H54 (cell line): ENCODE results near the gene FASN.

ENCODE experiments used
- DNase-seq: peaks from one replicate; pipeline ENCODE4 v3.0.0; 2011; ENCODE audit warnings: low spot score, mixed read lengths; ENCODE audit not compliant: insufficient read length
- FAIRE-seq: peaks from 3 replicates; lab custom pipeline; 2011; peaks lifted over from hg19 to GRCh38; lab: Jason Lieb, UNC
- POLR2A ChIP-seq: IDR thresholded peaks from 2 replicates; pipeline ENCODE4 v1.6.1; 2011; ENCODE audit warnings: low read depth, mild to moderate bottlenecking, low read length

Gene FASN

DNA sequence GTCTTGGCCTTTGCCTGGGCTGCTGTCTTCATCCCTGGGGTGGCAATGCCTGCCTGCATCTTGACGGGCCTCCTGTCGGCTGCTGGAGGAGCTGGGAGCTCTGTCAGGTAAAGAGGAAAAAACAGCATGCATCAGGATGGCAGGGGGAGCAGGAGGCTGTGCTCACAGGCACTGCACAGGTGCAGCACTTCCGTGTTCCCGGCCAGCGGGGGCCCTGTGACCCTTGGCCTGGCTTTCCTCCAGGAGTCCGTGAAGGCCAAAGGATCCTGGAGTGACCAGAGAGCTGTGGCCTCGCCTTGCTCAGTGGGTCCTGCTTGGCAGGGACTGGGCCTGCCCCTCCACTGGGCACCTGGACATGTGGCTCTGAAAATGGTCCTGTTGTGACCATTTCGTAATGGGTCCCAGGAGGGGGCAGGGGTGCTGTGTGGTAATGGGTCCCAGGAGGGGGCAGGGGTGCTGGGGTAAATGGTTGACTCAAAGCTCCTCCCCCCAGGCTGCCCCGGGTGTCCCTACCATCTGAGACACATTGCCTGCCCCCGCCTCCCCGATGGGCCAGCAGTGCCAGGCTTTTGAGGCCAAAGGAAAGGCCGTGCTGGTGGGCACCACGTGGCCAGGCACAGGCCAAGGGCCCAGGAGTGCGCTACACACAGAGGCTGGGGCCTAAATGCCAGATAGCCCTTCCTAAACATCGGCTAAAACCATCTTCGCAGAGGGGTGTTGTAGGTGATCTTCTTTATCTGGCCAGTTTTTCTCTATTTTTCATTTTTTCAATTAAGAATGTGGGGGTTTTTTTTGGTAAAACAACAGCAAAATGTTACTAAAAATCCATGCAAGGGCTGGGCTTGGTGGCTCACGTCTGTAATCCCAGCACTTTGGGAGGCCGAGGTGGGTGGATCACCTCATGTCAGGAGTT, 4.0 kb upstream of the FASN start:
- FAIRE-seq = no peak
- TF ChIP-seq POLR2A = no peak
- DNase-seq = no peak

DNA sequence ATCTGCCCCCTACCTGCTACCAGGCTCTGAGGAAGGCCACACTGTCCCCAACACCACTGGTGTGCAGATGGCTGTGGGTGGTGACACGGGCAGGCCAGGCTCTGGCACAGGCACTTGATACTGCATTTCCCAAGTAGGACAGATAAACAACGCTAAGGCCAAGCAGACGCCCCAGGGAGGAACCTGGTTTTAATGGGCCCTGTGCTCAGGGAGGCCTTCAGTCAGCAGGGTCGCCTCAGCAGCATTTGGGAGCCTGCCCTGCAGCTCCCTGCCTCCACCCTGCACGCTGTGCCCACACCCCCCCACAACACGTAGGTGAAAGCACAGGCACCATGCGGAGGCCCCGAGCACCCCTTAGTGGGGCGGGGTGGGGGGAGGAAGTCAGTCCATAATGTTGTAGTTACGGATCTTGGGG, 3.3 kb upstream of the FASN start:
- FAIRE-seq = no peak
- no peak for TF ChIP-seq POLR2A
- no peak for DNase-seq

DNA sequence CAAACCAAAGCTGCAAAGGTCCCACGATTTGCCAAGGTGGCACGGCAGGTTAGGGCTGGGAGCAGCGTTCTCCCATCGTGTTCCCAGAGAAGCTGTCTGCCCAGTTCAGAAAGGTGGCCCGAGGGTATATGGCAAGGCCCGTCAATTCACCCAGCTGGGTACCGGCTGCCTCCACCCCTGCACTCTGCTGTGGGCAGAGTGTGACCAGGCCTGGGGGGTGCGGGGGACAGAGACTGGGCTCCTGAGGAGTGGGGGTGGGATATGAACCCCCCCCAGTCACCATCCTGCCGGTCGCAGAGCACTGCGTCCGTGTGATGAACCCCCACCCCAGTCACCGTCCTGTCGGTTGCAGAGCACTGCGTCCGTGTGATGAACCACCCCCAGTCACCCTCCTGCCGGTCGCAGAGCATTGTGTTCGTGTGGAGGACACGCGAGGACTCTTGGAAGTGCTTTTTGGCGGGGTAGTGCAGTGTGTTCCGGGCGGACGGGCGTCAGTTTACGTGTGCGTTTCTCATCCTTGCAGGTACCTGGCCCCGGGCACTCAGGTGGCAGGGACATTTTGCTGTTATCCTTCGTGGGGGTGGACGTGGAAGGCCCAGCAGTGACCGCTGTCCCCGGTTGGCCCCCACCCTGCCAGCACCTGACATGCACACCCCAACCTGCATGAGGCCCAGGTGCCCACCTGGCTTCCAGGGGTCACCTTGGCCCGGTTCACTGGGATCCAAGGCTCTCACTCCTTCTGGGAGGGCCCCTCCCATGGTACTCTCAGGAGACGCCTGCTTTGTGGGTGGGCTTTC, 2.7 kb upstream of the FASN start:
- no peak for FAIRE-seq
- no peak for DNase-seq
- TF ChIP-seq POLR2A = no peak

DNA sequence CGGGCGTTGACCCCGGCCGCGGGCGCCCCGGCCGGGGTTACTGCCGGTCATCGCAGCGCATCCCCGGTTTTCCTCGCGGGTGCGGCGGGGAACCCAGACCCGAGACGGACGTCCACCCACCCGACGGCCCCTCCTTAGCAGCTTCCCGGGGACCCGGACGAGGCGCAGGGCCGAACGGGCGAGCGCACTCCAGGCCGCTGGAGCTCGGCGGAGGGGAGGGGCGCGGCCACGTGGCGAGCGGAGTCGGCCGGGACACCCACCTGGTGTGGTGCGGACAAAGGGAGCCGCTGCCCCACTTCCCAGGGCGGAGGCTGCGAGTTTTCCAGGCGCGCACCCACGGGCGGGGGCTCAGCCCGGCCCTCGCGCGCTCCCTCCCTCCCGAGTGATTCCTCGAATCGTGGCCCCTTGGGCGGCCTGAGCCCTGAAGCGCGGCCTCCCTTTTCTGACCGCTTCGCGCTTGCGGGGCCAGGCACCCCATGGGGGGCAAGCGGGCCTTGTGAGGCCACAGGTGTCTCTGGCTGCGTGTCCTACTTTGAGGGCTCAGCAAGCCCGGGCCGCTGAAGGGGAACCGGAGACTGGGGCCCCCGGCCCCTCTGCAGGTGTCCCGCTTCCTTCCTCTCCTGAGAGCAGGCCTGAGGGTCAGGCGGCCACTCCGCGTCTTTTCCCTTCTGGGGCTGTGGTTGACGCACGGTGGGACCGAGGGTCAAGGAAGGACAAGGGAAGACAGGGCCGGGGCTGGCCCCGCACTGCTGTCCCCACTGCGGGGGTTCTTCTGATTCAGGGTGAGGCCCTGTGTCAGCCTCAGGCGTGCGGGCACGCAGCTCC, 1.1 kb upstream of the FASN start:
- no peak for TF ChIP-seq POLR2A
- DNase-seq (no peak), FAIRE-seq (no peak)

DNA sequence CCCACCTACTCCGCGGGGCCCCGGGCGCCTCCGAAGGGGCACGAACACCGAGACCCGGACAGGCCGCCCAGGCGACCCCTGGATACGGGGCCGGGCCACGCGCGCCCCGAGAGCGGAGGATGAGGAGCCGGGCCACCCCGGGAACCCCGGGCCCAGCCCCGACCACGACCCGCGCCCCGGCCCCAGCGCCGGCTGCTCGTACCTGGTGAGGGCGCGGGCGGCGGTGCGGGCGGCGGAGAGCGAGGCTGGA, 192 bp downstream of the FASN start:
- DNase-seq = no peak
- no peak for FAIRE-seq
- no peak for TF ChIP-seq POLR2A

DNA sequence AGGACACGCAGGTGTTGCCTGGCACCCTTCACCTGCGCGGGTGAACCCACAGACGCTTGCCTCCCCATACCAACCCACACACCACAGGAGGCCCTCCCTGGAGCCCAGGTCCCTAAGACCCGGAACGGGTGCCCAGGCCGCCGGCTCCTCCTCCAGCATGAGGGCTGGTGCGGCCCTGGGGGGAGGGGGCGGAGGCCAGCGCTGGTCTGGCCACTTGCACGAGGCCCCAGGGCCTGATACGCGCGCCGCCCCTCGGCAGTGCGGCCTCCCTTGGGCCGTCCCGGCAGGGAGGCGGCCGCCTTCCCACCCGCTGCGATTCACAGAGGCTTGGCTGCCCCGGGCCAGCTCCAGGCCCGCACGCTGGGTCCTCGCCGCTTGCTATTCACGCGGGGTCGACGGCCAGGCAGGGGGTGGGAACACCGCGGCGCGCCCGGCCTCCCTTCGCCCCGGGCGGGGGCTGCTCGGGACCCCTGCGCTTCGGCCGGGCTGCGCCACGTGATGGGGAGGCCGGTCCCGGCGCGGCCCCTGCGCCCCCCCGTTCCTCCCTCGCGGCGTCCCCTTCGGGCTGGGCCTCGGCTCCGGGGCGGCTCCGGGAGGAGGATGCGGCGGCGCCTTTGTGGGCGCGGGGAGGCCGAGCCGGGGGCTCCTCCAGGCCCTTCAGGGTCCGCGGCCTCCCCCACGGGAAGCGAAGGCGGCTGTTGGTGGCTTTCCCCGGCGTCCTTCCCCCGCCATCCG, 685 bp downstream of the FASN start:
- peak; percentile 27; the same call in 1 of the 2 replicates for TF ChIP-seq POLR2A
- DNase-seq = peak; percentile 71

DNA sequence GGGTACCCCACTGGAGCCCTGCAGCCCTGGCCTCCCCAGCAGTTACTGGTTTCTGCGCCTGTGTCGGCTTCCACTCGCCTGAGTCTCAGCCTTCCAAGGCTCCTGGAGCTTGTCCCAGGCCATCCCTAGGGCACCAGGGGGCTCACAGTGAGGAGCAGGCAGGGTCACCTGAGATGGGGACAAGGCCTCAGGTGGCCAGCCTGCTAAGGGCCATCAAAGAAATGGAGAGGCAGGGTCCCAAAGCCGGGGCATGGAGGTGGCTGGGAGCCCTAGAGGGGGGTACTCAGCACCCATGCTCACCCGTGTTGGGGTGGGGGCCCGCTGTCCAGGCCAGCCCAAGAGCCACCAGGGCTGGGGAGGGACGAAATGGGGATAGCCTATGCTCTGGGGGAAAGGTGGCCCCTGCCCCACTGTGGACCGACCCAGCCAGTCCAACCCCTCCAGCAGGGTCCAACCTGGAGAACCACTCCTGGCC, 1.3 kb downstream of the FASN start:
- TF ChIP-seq POLR2A = no peak
- FAIRE-seq (no peak), DNase-seq (no peak)

More for the DNA sequence above, 685 bp downstream of the FASN start:
- FAIRE-seq = no peak

DNA sequence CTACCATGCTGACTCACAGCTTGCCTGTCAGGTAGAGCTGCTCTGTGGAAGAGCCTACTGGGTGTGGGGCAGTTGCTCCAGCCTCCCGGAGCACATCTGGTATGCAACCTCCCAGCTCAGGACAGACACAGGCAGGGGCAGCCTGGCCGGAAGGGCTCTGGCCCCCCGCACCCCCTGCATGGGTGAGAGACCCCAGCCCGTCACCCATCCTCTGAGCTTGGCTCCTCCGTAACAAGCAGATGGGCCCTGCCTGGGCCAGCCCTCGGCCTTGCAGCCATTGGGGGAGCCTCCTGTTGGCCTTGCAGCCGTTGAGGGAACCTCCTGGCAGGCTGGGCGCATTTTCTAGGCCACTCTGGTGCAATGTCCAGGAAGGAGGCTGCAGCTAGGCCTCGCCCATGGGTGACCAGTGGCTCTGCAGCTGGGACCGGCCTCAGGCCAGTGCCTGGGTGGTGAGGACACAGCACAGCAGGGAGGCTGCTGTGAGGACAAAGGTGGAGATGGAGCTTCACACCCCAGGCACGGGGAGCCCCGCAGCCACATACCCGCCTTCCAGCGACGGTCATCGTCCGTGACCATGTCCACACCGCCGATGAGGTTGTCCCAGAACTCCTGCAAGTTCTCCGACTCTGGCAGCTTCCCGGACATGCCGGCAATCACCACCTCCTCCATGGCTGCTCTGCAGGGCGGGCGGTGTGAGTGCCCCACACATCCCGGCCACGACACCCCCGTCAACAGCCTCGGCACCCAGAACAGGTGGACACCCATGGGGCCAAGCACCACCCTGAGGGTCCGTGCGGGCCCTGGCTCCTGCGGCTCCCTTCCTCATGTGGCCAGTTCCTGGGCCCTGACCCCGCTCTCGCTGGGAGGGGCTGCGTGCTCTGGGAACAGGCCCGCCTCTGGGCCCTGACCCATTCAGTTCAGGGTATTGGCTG, 2.0 kb downstream of the FASN start:
- FAIRE-seq (no peak), DNase-seq (no peak)
- no peak for TF ChIP-seq POLR2A

DNA sequence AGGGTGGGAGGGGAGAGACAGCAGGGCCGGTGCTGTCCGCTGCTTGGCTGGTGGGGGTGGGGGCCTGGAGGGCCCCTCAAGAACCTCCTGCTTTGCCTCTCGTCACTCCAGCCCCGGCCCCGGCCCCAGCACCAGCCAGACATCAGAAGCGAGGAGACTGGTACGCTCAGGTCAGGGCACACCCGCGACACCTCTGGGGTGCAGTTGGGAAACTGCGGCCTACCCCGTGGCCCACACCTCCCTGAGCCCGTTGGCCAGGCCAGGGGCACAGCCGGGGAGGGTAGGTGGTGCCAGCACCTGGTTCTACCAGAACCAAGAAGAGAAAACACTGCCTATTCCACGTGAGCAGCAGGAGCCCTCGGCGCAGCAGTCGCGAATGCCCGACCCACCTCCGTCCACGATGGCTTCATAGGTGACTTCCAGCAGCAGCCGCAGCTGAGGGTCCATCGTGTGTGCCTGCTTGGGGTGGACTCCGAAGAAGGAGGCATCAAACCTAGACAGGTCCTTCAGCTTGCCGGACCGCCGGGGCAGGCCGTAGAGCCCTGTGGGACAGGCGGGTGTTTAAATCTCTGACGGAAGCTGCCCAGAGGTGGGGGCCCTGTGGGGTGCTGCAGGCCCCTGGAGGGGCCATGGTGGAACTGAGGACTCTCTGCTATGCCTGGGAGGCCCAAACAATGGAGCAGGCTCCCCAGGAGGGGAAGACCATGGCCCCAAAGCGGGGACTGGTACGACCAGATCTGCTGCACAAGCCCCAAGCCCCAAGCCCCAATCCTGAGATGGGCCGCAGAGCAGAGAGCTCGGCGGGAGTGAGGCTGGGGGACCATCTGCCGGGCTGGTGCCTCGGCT, 2.9 kb downstream of the FASN start:
- no peak for TF ChIP-seq POLR2A
- FAIRE-seq = no peak
- DNase-seq = no peak

DNA sequence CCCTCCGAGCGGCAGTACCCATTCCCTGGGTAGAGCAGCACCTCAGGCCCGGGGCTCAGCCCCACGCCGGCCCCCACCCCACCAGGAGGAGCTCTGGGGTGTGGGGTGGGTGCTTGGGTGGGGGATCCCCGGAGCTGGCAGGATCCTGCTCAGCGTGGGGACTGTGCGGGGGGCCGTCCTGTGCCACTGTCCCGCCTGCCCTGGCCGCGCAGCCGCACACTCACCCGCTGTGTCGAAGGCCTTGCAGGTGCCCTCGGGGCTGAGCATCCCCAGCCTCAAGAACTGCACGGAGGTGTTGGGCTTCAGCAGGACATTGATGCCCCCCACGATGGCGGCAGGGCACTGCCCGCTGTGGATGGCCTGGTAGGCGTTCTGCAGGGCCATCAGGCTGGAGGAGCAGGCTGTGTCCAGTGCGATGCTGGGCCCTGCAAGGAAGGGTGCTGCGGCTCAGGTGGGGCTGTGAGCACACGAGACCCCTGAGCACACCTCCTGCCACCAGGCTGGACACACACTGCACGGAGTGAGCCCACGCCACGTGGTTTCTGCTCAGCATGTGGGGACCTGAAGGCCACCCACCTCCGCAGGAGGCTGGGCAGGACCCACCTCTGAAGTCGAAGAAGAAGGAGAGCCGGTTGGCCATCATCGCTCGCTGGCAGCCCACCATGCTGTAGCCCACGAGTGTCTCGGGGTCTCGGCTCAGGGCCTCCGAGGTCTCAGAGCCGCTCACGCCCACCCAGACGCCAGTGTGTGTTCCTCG, 4.9 kb downstream of the FASN start:
- DNase-seq = no peak
- no peak for FAIRE-seq

DNA sequence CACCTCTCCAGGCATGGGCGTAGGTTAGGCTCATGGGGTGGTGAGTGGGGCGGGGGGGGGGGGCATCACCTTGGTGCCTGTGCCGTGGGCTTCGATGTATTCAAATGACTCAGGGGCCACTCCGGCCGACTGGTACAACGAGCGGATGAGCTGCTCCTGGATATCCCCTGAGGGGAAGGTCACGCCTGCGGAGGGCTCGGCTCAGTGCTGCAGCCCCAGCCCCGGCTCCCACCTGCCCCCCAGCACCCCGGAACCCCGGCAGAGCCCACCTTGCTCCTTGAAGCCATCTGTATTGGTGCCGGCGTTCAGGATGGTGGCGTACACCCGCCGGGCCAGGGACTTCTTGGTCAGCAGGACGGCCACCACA, 5.4 kb downstream of the FASN start:
- DNase-seq (no peak), FAIRE-seq (no peak)
- no peak for TF ChIP-seq POLR2A

More for the DNA sequence above, 4.9 kb downstream of the FASN start:
- no peak for TF ChIP-seq POLR2A
